GM12892 (cell line): ENCODE measurements around the gene IL37. TPM values are rescaled to one million over a fixed set of nuclear protein-coding genes. Genes with fewer than 3 reads are reported as not detected.

Experiments
- DNase-seq: peaks from one replicate; pipeline ENCODE4 v3.0.0; 2011; ENCODE audit not compliant: insufficient read length
- FAIRE-seq: peaks from 2 replicates; lab custom pipeline; 2011; peaks lifted over from hg19 to GRCh38; lab: Jason Lieb, UNC
- POLR2A ChIP-seq: IDR thresholded peaks from 2 replicates; pipeline ENCODE4 v1.6.1; 2011; ENCODE audit warnings: low read depth, low read length, control low read depth
- POLR2AphosphoS5 ChIP-seq: IDR thresholded peaks from 2 replicates; pipeline ENCODE4 v1.6.1; 2011; ENCODE audit warnings: low read depth, low read length, control low read depth
- TAF1 ChIP-seq: IDR thresholded peaks from 2 replicates; pipeline ENCODE4 v1.6.1; 2011; ENCODE audit warnings: low read depth, mild to moderate bottlenecking, control low read depth, low read length, borderline replicate concordance
- polyA plus RNA-seq: library from polyadenylated mRNA; unstranded; fragments of >200 nt; gene quantifications from one replicate; pipeline ENCODE4 v1.2.1, GENCODE V29; 2012; ENCODE audit warnings: missing spikeins, inconsistent platforms; ENCODE audit not compliant: missing spikeins

The IL37 gene
- polyA plus RNA-seq: not detected

- FAIRE-seq (no peak), DNase-seq (no peak)
- TF ChIP-seq POLR2AphosphoS5 (no peak), POLR2A (no peak), TAF1 (no peak)
These were observed at the start of gene IL37 for GRCh38 chr2:112910865-112911264. IL37 (plus strand) TSS chr2:112911165; CDS start chr2:112913013, 1,848 bp downstream.

- FAIRE-seq: no peak
- TF ChIP-seq POLR2AphosphoS5: no peak
- TF ChIP-seq TAF1: no peak
These were observed 46.9 kb upstream of the IL37 start for GRCh38 chr2:112864072-112864471.

GRCh38 chr2:112866128-112866835 is 44.7 kb upstream of the IL37 start:
- DNase-seq: no peak
- FAIRE-seq: no peak

More at GRCh38 chr2:112864072-112864471, 46.9 kb upstream of the IL37 start:
- DNase-seq: no peak

GRCh38 chr2:112867701-112868631 is 43.0 kb upstream of the IL37 start:
- DNase-seq: no peak
- TF ChIP-seq TAF1 (no peak), POLR2A (no peak), POLR2AphosphoS5 (no peak)
- FAIRE-seq: no peak

More at GRCh38 chr2:112866128-112866835, 44.7 kb upstream of the IL37 start:
- TF ChIP-seq POLR2AphosphoS5 (no peak), POLR2A (no peak), TAF1 (no peak)

- DNase-seq: no peak
These were observed 41.6 kb upstream of the IL37 start for GRCh38 chr2:112869258-112869842.

GRCh38 chr2:112870841-112871835 is 39.8 kb upstream of the IL37 start:
- TF ChIP-seq POLR2AphosphoS5 (no peak), POLR2A (no peak), TAF1 (no peak)
- FAIRE-seq (no peak), DNase-seq (no peak)

More at GRCh38 chr2:112869258-112869842, 41.6 kb upstream of the IL37 start:
- FAIRE-seq: no peak
- TF ChIP-seq TAF1 (no peak), POLR2A (no peak)

GRCh38 chr2:112876257-112876970 is 34.6 kb upstream of the IL37 start:
- no peak for DNase-seq
- no peak for TF ChIP-seq TAF1
- TF ChIP-seq POLR2A: no peak
- no peak for TF ChIP-seq POLR2AphosphoS5
- FAIRE-seq: no peak

GRCh38 chr2:112876971-112877361 is 34.0 kb upstream of the IL37 start:
- TF ChIP-seq TAF1 (no peak), POLR2A (no peak), POLR2AphosphoS5 (no peak)
- no peak for DNase-seq
- FAIRE-seq: no peak

GRCh38 chr2:112877423-112877822 is 33.5 kb upstream of the IL37 start:
- DNase-seq: no peak
- no peak for FAIRE-seq
- TF ChIP-seq POLR2AphosphoS5 (no peak), POLR2A (no peak), TAF1 (no peak)

GRCh38 chr2:112879491-112880041 is 31.4 kb upstream of the IL37 start:
- no peak for DNase-seq
- no peak for TF ChIP-seq POLR2AphosphoS5
- no peak for TF ChIP-seq TAF1
- no peak for TF ChIP-seq POLR2A
- FAIRE-seq: no peak
